Uterus (tissue), 2 donors: ENCODE results near the gene ACVR1B.

Source experiments
- POLR2A ChIP-seq, 2 donors: fragments of 450-650 bp; IDR thresholded peaks; one replicate each; pipeline ENCODE4 v1.6.1; 2016; ENCODE audit warnings: antibody characterized with exemption in 2 of 2, mild to moderate bottlenecking in 1 of 2, moderate library complexity in 1 of 2
- TF ChIP-seq, protein P1 (sequence below), 4 experiments: fragments of 200-600 bp in 2 of 4; fragments of 450-650 bp in 2 of 4; sonication (generic) in 2 of 4; IDR thresholded peaks; one replicate each; pipeline ENCODE4 v1.5.1; 2016 to 2019; ENCODE audit warnings: antibody characterized with exemption in 4 of 4, mild to moderate bottlenecking in 2 of 4, moderate library complexity in 1 of 4

DNA sequence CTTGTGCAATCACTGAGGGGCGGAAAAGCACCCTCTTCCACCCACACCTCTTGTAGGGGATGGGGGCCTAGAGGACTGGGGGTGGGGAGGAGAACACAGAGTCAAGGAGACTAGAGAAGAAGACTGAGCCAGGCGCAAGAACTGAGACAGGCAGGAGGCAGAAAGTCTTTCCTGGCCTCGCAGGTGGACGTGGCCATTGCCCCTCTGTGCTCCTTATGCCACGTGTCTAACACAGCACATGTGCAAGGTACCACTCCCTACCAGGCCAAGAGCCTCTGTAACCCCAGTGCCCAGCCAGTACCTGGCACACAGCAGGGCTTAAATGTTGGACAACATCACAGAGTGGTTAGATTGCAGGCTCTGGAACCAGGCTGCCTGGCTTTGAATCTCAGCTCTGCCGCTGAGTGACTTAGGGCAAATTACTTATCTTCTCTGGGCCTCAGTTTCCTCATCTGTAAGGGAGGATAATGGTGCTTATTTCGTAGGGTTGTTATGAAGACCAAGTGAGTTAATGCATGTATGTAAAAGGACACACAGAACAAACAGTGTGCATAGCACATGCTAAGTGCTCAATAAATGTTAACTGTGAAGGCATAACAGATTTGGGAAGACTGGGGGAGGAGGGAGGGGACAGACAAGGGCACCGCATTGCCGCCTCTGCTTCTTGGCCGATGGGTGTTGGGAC, 53.9 kb downstream of the ACVR1B start:
- TF ChIP-seq, protein P1, sequence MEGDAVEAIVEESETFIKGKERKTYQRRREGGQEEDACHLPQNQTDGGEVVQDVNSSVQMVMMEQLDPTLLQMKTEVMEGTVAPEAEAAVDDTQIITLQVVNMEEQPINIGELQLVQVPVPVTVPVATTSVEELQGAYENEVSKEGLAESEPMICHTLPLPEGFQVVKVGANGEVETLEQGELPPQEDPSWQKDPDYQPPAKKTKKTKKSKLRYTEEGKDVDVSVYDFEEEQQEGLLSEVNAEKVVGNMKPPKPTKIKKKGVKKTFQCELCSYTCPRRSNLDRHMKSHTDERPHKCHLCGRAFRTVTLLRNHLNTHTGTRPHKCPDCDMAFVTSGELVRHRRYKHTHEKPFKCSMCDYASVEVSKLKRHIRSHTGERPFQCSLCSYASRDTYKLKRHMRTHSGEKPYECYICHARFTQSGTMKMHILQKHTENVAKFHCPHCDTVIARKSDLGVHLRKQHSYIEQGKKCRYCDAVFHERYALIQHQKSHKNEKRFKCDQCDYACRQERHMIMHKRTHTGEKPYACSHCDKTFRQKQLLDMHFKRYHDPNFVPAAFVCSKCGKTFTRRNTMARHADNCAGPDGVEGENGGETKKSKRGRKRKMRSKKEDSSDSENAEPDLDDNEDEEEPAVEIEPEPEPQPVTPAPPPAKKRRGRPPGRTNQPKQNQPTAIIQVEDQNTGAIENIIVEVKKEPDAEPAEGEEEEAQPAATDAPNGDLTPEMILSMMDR (IDR thresholded peaks at IDR 0.05), result no peak
- no peak for TF ChIP-seq POLR2A (IDR thresholded peaks at IDR 0.05)
